ENCODE measurements around the gene CFC1B.
"Not testable (repeated sequence)": the region's sequence is repeated elsewhere in the genome, so short reads cannot be mapped to it uniquely, and the experiment has no call there.

The CFC1B gene

DNA sequence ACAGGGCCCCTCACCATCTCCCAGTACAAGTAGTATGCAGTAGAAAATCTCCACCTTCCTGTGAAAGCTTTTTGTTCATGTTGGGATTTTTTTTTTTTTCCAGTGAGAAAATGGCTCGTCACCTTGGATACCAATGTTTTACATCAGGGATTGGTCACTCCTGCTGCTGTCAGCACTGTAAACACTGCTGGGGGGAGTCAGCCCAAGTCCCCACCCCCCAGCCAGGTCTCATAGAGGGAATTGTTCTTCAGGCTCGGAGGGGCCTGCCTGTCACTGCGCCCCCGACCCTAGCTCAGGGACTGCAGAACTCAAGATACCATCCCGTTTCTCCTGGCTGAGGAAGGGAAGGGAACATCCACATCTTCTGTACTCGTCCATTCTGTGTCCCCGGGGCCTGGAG is at the start of gene CFC1B:
Gene CFC1B, plus strand, starts transcription at position 231 of the 400 bp plus-strand sequence. CDS start 263 bp downstream, outside the sequence.
- H3K27ac ChIP-seq (ENCODE audit: low read depth, low read length); H3K27me3 ChIP-seq (ENCODE audit: control insufficient read depth in 1 of 2, insufficient read depth in 2 of 2, low read length in 2 of 2); H3K9ac ChIP-seq (ENCODE audit: low read length); H3K4me3 ChIP-seq (ENCODE audit: low read depth in 1 of 2, low read length in 2 of 2); H3K36me3 ChIP-seq (ENCODE audit: insufficient read depth, low read length); H3K4me1 ChIP-seq (ENCODE audit: insufficient read depth, low read length); H3K9me3 ChIP-seq (ENCODE audit: low read length): not testable (repeated sequence)

GRCh38 chr2:130491073-130491472 is 29.9 kb upstream of the CFC1B start:
- H3K27me3 ChIP-seq (ENCODE audit: control insufficient read depth in 1 of 2, insufficient read depth in 2 of 2, low read length in 2 of 2); H3K4me1 ChIP-seq (ENCODE audit: insufficient read depth, low read length); H3K9ac ChIP-seq (ENCODE audit: low read length); H3K4me3 ChIP-seq (ENCODE audit: low read depth in 1 of 2, low read length in 2 of 2); H3K9me3 ChIP-seq (ENCODE audit: low read length); H3K36me3 ChIP-seq (ENCODE audit: insufficient read depth, low read length); H3K27ac ChIP-seq (ENCODE audit: low read depth, low read length): not testable (repeated sequence)

DNA sequence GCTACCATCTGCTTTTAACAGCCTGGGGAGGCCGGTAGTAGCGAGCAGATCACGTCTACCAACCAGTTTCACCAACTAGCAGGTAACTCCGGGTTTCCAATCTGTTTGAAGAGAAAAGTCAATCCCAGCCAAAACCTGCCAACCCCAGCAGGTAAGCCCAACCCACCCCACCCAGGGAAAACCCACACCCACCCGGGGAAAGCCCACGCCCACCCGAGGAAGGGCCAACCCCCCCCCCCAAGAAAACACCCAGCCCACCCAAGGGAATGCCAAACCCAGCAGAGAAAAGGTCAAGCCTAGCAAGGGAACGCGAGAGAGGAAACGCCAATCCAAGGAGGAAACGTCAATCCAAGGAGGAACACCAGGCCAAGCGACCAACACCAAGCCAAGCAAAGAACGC is 11.8 kb upstream of the CFC1B start, which contains the start of gene POTEI:
Gene POTEI, minus strand, starts transcription at position 101 of the 400 bp plus-strand sequence. Its CDS starts 93 bp downstream, at position 8.
- H3K36me3 ChIP-seq (ENCODE audit: insufficient read depth, low read length); H3K4me3 ChIP-seq (ENCODE audit: low read depth in 1 of 2, low read length in 2 of 2); H3K27me3 ChIP-seq (ENCODE audit: control insufficient read depth in 1 of 2, insufficient read depth in 2 of 2, low read length in 2 of 2); H3K27ac ChIP-seq (ENCODE audit: low read depth, low read length); H3K9me3 ChIP-seq (ENCODE audit: low read length); H3K9ac ChIP-seq (ENCODE audit: low read length); H3K4me1 ChIP-seq (ENCODE audit: insufficient read depth, low read length): not testable (repeated sequence)

GRCh38 chr2:130510807-130511746 is 9.9 kb upstream of the CFC1B start:
- H3K9ac ChIP-seq (ENCODE audit: low read length); H3K9me3 ChIP-seq (ENCODE audit: low read length); H3K36me3 ChIP-seq (ENCODE audit: insufficient read depth, low read length); H3K4me1 ChIP-seq (ENCODE audit: insufficient read depth, low read length); H3K27ac ChIP-seq (ENCODE audit: low read depth, low read length); H3K27me3 ChIP-seq (ENCODE audit: control insufficient read depth in 1 of 2, insufficient read depth in 2 of 2, low read length in 2 of 2); H3K4me3 ChIP-seq (ENCODE audit: low read depth in 1 of 2, low read length in 2 of 2): not testable (repeated sequence)

DNA sequence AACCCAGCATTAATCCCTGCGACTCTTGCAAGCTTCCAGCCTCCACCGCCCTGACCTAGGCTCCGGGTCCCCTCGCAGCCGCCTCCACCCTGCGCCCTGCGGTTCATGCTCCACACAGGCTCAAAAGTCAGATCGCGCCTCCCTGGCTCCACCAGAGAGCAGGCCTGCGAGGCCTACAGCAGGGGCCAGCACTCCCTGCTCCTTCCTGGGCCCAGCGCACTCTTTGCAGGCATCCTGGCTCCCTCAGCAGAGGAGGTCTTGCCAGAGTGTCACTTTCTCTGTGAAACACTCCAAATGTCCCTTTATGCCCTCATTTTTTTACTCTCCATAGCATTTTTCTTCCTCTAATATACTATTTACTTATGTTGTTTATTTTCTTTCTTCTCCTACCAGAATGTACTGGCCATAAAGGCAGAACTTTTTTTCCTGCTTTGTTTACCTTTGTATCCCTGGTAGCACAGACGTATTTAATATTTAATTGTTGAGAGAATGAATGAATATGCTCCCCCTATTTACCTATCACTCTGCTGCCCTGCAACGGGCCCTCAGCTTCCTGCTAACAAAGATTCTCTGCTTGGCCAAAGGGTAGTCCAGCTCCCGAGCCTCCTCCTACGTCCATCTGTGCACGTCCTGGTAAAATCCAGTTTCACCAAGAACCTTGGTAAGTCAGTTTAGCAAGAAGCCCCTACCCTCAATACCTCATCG is 9.1 kb upstream of the CFC1B start:
- H3K9me3 ChIP-seq (ENCODE audit: low read length); H3K27ac ChIP-seq (ENCODE audit: low read depth, low read length); H3K9ac ChIP-seq (ENCODE audit: low read length); H3K36me3 ChIP-seq (ENCODE audit: insufficient read depth, low read length); H3K27me3 ChIP-seq (ENCODE audit: control insufficient read depth in 1 of 2, insufficient read depth in 2 of 2, low read length in 2 of 2); H3K4me1 ChIP-seq (ENCODE audit: insufficient read depth, low read length); H3K4me3 ChIP-seq (ENCODE audit: low read depth in 1 of 2, low read length in 2 of 2): not testable (repeated sequence)

GRCh38 chr2:130518516-130519106 is 2.4 kb upstream of the CFC1B start:
- not testable (repeated sequence) for H3K4me1 ChIP-seq (ENCODE audit: insufficient read depth, low read length); H3K36me3 ChIP-seq (ENCODE audit: insufficient read depth, low read length); H3K27ac ChIP-seq (ENCODE audit: low read depth, low read length); H3K4me3 ChIP-seq (ENCODE audit: low read depth in 1 of 2, low read length in 2 of 2); H3K9ac ChIP-seq (ENCODE audit: low read length); H3K27me3 ChIP-seq (ENCODE audit: control insufficient read depth in 1 of 2, insufficient read depth in 2 of 2, low read length in 2 of 2); H3K9me3 ChIP-seq (ENCODE audit: low read length)

DNA sequence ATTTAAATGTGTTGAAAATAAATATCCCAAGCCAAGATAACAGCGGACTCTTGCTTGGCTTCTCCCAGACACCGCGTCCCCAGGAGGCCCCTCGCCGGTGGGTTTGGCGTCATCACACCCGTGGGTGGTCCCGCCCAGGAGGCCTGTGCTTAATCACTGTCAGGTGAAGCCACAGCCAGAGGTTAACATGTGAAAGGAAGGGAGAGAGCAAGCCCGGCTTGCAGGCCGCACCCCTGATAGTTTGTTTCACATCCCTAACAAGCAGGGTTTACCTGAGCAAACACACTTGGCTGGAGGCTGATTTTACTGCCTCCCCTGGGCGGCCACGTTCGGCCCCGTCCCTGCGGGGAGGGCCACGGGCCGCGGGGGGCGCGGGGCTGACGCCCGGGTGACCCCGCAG is 1.4 kb downstream of the CFC1B start:
- not testable (repeated sequence) for H3K9me3 ChIP-seq (ENCODE audit: low read length); H3K36me3 ChIP-seq (ENCODE audit: insufficient read depth, low read length); H3K9ac ChIP-seq (ENCODE audit: low read length); H3K27ac ChIP-seq (ENCODE audit: low read depth, low read length); H3K4me1 ChIP-seq (ENCODE audit: insufficient read depth, low read length); H3K27me3 ChIP-seq (ENCODE audit: control insufficient read depth in 1 of 2, insufficient read depth in 2 of 2, low read length in 2 of 2); H3K4me3 ChIP-seq (ENCODE audit: low read depth in 1 of 2, low read length in 2 of 2)

DNA sequence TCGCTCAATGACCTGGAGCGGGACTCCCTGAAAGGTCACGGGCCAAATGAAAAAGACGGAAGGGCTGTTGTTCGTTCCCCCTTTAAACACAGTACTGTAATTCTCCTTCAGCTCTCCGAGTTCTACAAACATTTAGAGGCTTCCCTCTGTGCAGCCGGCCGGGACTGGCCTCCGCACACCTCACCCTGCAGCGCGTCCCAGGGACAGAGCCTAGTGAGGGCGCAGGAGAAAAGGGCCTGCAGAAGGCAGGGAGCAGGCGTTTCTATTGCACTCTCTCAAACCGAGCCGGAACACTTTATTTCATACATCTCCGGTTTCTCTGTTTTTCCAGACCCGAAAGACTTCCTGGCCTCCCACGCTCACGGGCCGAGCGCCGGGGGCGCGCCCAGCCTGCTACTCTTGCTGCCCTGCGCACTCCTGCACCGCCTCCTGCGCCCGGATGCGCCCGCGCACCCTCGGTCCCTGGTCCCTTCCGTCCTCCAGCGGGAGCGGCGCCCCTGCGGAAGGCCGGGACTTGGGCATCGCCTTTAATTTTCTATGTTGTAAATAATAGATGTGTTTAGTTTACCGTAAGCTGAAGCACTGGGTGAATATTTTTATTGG is 6.4 kb downstream of the CFC1B start:
- not testable (repeated sequence) for H3K9me3 ChIP-seq (ENCODE audit: low read length); H3K4me3 ChIP-seq (ENCODE audit: low read depth in 1 of 2, low read length in 2 of 2); H3K9ac ChIP-seq (ENCODE audit: low read length); H3K27ac ChIP-seq (ENCODE audit: low read depth, low read length); H3K4me1 ChIP-seq (ENCODE audit: insufficient read depth, low read length); H3K36me3 ChIP-seq (ENCODE audit: insufficient read depth, low read length); H3K27me3 ChIP-seq (ENCODE audit: control insufficient read depth in 1 of 2, insufficient read depth in 2 of 2, low read length in 2 of 2)

GRCh38 chr2:130529545-130529944 is 8.5 kb downstream of the CFC1B start:
- not testable (repeated sequence) for H3K27me3 ChIP-seq (ENCODE audit: control insufficient read depth in 1 of 2, insufficient read depth in 2 of 2, low read length in 2 of 2); H3K9me3 ChIP-seq (ENCODE audit: low read length); H3K4me1 ChIP-seq (ENCODE audit: insufficient read depth, low read length); H3K4me3 ChIP-seq (ENCODE audit: low read depth in 1 of 2, low read length in 2 of 2); H3K9ac ChIP-seq (ENCODE audit: low read length); H3K27ac ChIP-seq (ENCODE audit: low read depth, low read length); H3K36me3 ChIP-seq (ENCODE audit: insufficient read depth, low read length)

GRCh38 chr2:130530212-130530611 is 9.2 kb downstream of the CFC1B start:
- H3K27ac ChIP-seq (ENCODE audit: low read depth, low read length); H3K4me1 ChIP-seq (ENCODE audit: insufficient read depth, low read length); H3K36me3 ChIP-seq (ENCODE audit: insufficient read depth, low read length); H3K4me3 ChIP-seq (ENCODE audit: low read depth in 1 of 2, low read length in 2 of 2); H3K9ac ChIP-seq (ENCODE audit: low read length); H3K9me3 ChIP-seq (ENCODE audit: low read length); H3K27me3 ChIP-seq (ENCODE audit: control insufficient read depth in 1 of 2, insufficient read depth in 2 of 2, low read length in 2 of 2): not testable (repeated sequence)

GRCh38 chr2:130531225-130531624 is 10.2 kb downstream of the CFC1B start:
- not testable (repeated sequence) for H3K9ac ChIP-seq (ENCODE audit: low read length); H3K27me3 ChIP-seq (ENCODE audit: control insufficient read depth in 1 of 2, insufficient read depth in 2 of 2, low read length in 2 of 2); H3K4me3 ChIP-seq (ENCODE audit: low read depth in 1 of 2, low read length in 2 of 2); H3K36me3 ChIP-seq (ENCODE audit: insufficient read depth, low read length); H3K4me1 ChIP-seq (ENCODE audit: insufficient read depth, low read length); H3K9me3 ChIP-seq (ENCODE audit: low read length); H3K27ac ChIP-seq (ENCODE audit: low read depth, low read length)

All from muscle layer of colon (tissue), 2 donors.